Smooth muscle cell of the brain vasculature (primary cell): ENCODE results near the gene NTM.

Source experiments
- DNase-seq: peaks from one replicate; pipeline ENCODE4 v3.0.0-alpha.2; 2012; ENCODE audit warnings: low read depth, low spot score

The NTM gene

DNA sequence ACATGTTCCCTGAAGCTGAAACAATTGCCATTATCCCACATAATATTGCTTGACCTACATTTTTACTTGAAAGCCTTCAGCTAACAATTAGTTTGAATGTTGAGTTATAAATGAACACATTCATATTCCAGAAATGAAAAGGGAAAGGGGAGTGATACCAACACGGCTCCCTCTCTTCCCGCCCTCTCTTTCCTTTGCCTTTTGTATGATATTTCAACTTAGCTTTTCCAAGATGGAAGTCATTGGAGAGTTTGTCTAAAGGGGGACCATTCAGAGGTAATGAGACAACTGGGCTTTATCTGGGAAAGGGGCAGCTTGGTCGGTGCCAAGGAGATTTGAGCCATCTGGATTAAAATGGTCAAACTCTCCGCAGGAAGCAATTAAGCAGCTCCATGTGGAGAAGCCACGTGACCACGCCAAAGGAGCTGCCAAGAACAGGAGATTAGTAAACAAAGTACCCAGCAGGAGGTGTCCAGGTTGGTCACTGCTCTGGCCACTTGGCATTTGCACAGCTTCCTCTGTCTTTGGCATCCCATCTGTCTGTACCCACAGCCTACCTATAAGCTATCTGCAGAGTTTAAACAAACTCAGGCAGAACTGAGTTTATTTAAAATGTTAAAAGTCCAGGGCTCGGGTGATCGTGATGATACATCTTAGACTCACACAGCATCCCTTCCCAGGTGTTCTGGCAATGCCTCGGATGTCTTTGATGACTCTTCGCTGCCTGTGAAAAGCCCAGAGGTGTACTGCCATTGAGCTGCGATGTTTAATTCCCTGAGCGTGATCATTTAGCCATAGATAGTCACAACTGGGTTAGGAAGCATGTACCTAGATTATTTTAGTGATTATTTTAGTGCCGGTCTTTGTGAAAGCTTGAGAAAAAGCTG, 735.9 kb downstream of the NTM start:
- DNase-seq, result no peak

DNA sequence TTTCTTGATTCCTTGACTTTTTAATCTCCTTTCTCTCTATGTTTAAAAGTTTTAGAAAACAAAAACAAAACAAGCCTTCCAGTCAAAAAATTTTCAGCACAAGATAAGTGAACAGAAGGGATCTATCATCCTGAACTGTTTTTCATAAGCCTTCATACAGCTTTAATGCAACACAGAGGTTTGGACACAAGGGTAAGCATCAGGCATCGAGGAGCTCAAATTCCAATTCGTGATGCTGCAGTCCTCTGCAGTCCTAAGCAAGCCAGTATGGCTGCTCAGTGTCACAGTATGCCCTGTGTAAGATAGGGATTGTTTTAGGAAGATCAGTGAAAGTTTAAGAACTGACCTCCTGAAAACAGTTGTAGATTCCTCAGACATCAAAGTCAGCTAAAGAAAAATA, 740.9 kb downstream of the NTM start:
- DNase-seq, result no peak

DNA sequence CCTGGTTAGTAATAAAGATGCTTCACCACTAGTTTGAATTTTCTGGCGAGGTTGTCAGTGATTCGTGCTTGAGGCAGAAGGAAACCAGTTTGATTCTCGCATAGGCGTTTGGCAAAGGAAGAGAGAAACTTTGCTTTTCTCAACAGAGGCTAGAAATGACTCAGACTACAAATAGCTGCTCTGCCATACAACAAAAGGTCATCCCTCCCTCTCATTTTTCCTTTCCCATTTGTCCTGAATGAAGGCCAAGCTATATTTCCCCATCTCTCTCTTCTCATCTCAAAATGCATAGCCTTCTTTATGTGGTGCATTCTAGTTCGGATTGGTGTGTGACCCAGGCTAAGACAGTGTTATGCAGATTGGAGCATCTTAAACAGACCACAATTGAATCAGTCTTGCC, 741.4 kb downstream of the NTM start:
- peak; percentile 41 for DNase-seq

DNA sequence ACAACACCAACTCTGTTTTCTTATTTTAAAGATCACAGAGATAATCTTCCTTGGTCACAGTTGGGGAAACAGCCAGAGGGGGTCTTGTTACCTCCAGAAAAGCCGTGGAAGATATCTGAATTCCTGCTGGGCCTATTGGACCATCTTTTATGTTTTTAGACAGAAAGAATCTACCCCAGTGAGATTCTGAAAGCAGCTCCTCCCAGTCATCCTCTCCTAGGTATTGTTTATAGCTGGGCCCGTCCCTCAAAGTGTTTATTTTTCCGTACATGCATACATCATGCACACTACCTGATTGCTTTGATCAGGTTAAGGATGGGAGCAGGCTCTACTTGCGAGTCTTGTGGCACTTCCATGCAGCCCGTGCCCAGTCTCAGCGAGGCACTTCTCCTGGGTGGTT, 742.4 kb downstream of the NTM start:
- DNase-seq, result no peak

DNA sequence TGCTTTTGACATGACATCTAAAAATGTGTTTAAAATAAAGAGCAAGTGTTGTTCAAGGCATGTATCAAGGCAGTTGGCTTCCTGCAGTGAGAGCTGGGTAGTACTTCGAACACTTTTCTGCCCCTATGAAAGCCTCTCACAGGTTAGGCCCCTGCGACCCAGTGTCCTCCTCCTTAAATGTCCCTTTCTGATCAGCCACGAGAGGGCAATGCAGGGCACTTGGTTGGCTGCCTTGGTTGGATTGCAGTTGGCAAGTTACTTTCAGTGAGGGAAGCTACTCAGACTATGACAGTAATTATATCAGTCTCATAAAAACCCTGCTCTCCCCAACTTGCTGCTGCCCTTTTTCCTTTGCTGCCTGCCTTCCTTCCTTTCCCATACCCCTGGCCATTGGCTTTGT, 743.8 kb downstream of the NTM start:
- DNase-seq, result no peak

GRCh38 chr11:132114743-132115142, 744.3 kb downstream of the NTM start:
- DNase-seq, result no peak

GRCh38 chr11:132115454-132115853, 745.0 kb downstream of the NTM start:
- no peak for DNase-seq

GRCh38 chr11:132116516-132116915, 746.1 kb downstream of the NTM start:
- no peak for DNase-seq

DNA sequence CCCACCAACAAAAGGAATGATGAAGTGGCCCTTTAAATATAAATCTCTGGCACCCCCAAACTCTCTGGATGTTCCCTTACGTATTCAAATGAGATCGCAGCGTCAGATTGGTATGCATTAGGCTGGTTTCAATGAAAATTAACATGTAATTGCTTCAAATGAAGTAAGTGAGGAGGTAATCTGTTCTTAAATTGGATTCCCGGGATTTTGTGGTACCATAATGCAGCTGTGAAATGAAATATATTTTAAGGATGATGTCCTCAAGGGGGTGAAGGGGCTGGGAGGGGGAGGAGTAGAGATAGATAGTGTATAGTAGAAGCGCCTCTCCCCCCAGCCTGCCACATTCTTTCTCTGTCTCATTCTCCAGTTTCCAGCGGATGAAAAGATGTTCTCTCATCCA, 748.2 kb downstream of the NTM start:
- no peak for DNase-seq

GRCh38 chr11:132119573-132119972, 749.2 kb downstream of the NTM start:
- no peak for DNase-seq

- no peak for DNase-seq
Observed at GRCh38 chr11:132122735-132123134, 752.3 kb downstream of the NTM start.

- no peak for DNase-seq
Observed at GRCh38 chr11:132123449-132123848, 753.0 kb downstream of the NTM start.

DNA sequence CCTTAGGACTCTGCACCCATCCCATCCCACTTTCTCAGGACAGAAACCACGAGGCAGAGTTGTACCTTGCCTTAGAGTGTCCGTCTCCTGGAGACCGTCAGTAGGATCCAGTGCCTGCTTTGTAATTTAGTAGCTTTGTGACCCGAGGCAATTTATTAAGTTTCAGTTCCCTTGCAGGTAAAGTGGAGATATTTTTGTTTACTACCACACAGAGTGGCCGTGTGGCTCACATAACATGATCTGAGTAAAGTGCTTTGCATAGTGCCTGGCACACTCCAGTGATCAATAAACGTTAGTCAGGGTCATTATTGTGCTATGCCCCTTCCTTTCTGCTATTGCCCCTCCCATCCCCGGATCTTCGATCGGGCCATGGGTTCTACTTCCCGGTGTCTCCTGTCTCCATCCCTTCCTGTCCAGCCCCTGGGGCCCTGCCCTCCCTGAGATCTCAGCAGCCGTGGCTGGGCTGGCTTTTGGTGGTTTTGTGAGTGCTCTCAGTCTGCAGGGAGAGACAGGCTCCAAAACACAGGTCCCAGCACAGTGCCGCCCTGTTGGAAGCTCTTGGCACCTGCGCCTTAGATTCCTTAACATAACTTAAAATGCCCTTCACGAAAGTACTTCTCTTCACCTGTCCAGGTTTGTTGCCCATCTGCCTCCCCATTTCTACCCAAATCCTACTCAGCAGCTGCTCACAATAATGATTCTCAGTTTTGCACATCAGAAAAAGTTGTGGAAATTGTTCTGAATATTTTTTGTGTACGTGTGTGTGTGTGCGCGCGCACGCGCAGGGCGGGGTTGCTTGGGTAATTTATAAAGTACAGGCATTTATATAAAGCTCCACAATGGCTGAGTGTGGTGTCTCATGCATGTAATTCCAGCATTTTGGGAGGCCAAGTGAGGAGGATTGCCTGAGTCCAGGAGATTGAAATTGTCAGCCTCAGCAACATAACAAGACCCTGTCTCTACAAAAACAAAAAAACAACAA, 753.7 kb downstream of the NTM start:
- no peak for DNase-seq

DNA sequence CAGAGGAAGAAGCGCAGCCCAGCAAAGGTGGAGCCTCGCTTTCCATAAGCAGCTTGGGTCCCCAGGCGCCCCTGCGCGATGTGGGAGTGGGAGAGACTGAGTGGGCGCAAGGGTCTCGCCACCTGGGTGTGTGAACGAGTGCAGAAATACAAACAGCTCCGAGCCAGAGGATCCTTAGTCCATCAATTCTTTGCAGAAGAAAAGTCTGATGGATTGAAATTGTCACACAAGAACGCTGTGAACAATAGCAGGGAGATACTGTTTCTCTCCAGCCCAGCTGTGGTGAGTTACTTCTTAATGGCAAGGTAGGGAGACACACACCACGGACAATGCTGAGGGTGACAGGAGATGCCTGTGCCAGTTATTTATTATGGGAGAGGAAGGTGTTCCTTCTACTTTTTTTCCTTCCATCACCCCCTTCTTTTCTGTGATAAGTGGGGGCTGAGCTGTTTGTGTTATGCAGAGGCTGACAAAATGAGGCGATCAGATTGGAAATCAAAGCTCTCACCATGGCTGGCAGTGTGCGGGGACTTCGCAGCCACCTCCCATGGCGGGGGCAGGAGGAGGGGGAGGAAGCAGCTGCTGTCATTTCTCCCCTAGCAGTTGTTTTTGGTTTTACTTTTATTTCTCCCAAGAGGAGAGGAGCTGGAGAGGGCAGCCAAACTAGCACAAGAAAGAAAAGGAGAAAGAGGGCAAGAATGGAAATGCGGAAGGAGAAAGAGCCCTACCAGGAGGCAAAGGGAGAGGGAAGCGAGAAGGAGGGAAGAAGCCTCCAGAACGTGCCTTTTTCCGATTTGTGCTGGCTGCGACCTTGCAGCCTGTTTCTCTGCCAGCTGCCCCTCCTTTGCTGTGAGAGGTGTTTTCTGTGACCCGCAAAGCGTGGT, 755.8 kb downstream of the NTM start:
- DNase-seq, result no peak

DNA sequence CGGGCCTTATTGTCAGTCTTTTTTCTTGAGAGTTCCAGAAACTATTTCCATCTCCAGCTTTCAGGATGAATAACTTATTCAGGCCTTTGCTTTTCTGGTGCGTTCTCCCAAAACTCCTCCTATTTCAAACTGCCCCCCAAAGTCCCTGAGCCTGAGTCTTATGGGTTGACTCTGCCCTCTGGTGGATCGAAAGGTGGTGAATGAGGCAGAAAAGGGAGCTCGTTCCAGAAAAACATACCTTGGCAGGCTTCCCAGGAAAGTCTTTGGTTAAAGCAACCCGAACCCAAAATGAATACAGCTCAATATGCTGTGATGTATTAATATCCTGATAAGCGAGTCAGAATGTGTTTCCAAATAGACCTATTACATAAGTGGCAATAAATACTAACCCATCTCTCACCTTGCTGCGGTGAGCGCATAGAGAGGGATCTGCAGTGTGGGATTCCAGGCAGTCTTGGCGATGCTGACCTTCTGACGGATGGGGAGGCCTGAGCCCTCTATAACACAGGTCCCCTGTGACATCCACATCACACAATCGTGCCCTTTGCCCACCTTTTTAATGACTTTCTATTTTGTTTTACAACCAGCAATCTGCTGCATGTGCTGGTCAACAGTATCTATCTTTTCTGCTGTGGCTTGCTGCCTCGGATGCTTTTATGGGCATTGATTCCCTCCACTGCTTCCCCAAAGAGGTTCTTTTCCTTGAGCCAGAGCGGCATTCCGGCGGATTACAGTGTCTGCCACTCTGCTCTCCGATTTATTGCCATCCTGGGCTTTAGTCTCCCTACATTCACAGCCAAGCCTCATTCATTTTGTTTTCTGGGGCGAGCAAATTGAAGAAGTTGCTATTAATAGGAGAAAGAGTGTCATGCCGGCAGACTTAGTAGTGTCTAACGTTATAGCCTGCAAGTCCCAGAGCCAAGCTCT, 756.8 kb downstream of the NTM start:
- DNase-seq, result peak; percentile 84

- DNase-seq, result no peak
Observed at GRCh38 chr11:132127900-132128288, 757.5 kb downstream of the NTM start.

DNA sequence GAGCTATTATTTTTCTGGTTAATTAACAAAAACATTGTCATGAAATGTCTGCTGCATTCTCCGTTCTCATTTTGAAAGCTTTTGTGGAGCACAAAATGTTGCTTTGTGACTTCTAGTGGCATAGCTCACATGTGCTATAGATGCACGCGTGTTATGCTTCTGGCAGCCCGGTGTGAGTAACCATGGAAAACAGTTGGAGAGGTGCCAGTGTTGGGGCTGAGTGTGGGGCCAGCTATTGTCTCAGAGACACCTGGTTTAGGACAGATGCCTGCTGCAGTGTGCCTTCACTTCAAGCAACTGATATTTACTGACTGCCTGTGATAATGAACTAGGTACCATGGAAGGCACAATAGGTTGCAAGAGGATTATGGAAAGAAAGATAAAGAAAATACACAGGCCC, 760.6 kb downstream of the NTM start:
- DNase-seq, result no peak

GRCh38 chr11:132131961-132132360, 761.5 kb downstream of the NTM start:
- DNase-seq, result no peak

GRCh38 chr11:132134322-132134721, 763.9 kb downstream of the NTM start:
- no peak for DNase-seq

GRCh38 chr11:132137289-132137980, 767.0 kb downstream of the NTM start:
- DNase-seq, result no peak
